Stomach (tissue), 19 donors: ENCODE results near the gene PAGR1. TPM values are rescaled to one million over a fixed set of nuclear protein-coding genes. Genes with fewer than 3 reads are reported as not detected.

Experiments used
- DNase-seq, 2 donors: peaks; one replicate each; pipeline versions ENCODE4 v3.0.0 to v3.0.0-alpha.2; 2013 to 2019
- H3K27ac ChIP-seq, 5 donors: fragments of 200-600 bp in 4 of 5; sonication (generic) in 4 of 5; one replicate each; pipeline ENCODE4 v1.5.1; 2013 to 2019; ENCODE audit warnings: mild to moderate bottlenecking in 1 of 5, moderate library complexity in 1 of 5
- H3K27me3 ChIP-seq, 3 donors: fragments of 200-600 bp; sonication (generic); one replicate each; pipeline ENCODE4 v1.5.1; 2017 to 2019; ENCODE audit warnings: mixed run types in 1 of 3
- H3K36me3 ChIP-seq, 4 donors: fragments of 200-600 bp; sonication (generic); 1 replicate in 3 of 4; 2 replicates in 1 of 4; pipeline ENCODE4 v1.5.1; 2016 to 2019
- H3K4me1 ChIP-seq, 4 donors: fragments of 200-600 bp; sonication (generic); one replicate each; pipeline ENCODE4 v1.5.1; 2016 to 2019
- H3K4me3 ChIP-seq, 4 donors: fragments of 200-600 bp; sonication (generic) in 3 of 4; one replicate each; pipeline ENCODE4 v1.5.1; 2016 to 2019; ENCODE audit warnings: mild to moderate bottlenecking in 1 of 4
- H3K9me3 ChIP-seq, 4 donors: fragments of 200-600 bp; sonication (generic); one replicate each; pipeline ENCODE4 v1.5.1; 2016 to 2019
- EP300 ChIP-seq: sonication (generic); formaldehyde crosslinking; IDR thresholded peaks from one replicate; pipeline ENCODE4 v1.6.1; 2017; ENCODE audit warnings: antibody characterized with exemption
- POLR2A ChIP-seq, 4 donors: fragments of 450-650 bp; IDR thresholded peaks; one replicate each; pipeline ENCODE4 v1.6.1; 2016; ENCODE audit warnings: antibody characterized with exemption in 4 of 4, control low read depth in 2 of 4, mild to moderate bottlenecking in 1 of 4, moderate library complexity in 1 of 4
- POLR2AphosphoS5 ChIP-seq, 3 donors: sonication (generic); formaldehyde crosslinking; IDR thresholded peaks; one replicate each; pipeline ENCODE4 v1.6.1; 2016; ENCODE audit warnings: antibody characterized with exemption in 3 of 3
- WGBS, 5 donors: extraction: QIAGEN DNeasy Blood & Tissue Kit in 3 of 5; methylation state at CpG; one replicate each; pipeline versions ENCODE4 v1.1.5 to v1.1.7; 2013 to 2018; 5-methylcytosine and 5-hydroxymethylcytosine counted together
- intact Hi-C: fragments of 100-400 bp; cut with DNase I; formaldehyde crosslinking; loops from one replicate; pipeline ENCODE4 v1.15.1; 2023; ENCODE audit warnings: low total_unique reads
- long read RNA-seq, 10 donors: transcript quantifications; one replicate each; lab custom pipeline, GENCODE V29; 2026
- polyA plus RNA-seq, 3 donors: library from polyadenylated mRNA; stranded (reverse); fragments of 200-250 nt; gene quantifications; one replicate each; pipeline ENCODE4 v1.2.3, GENCODE V29; 2013
- total RNA-seq, 5 donors: library from RNA; depleted of rRNA; stranded (reverse); fragments of >200 nt; gene quantifications; one replicate each; pipeline versions ENCODE4 v1.1.0 to v1.2.3, GENCODE V29; 2014 to 2016
- TF ChIP-seq, protein P1 (sequence below), 7 experiments: fragments of 450-650 bp in 4 of 7; fragments of 200-600 bp in 3 of 7; sonication (generic) in 3 of 7; IDR thresholded peaks; one replicate each; pipeline ENCODE4 v1.5.1; 2016 to 2019; ENCODE audit warnings: antibody characterized with exemption in 7 of 7, control low read depth in 2 of 7, mild to moderate bottlenecking in 1 of 7
- donor health status: healthy with polysubstance abuse.
- donor health status: Bipolar disorder and iron deficiency.
- donor health status: healthy.

Gene PAGR1
- total RNA-seq = 100 to 1,000 TPM in 1 of 5 donors, 10 to 100 TPM in 3, 1 to 10 TPM in 1; 7.1 to 124 (median 19.8) TPM
- polyA plus RNA-seq = 10 to 100 TPM; 24.0 to 31.6 (median 27.1) TPM
- long read RNA-seq, donor 1, transcript PAGR1-201 (3 exons, 1,702 nt) = major isoform, 11 of 11 reads
- long read RNA-seq, donor 1, partial matches to known transcripts = 0 of 11 reads
- long read RNA-seq, donor 1, other reads (novel, unspliced or antisense) = 0 of 11 reads
- long read RNA-seq, donor 2, transcript PAGR1-201 (3 exons, 1,702 nt) = major isoform, 14 of 14 reads
- long read RNA-seq, donor 2, partial matches to known transcripts = 0 of 14 reads
- long read RNA-seq, donor 2, other reads (novel, unspliced or antisense) = 0 of 14 reads
- long read RNA-seq, donor 3, transcript PAGR1-201 (3 exons, 1,702 nt) = major isoform, 7 of 7 reads
- long read RNA-seq, donor 3, partial matches to known transcripts = 0 of 7 reads
- long read RNA-seq, donor 3, other reads (novel, unspliced or antisense) = 0 of 7 reads
- long read RNA-seq, donor 4, partial matches to known transcripts = 0 of 1 reads
- long read RNA-seq, donor 4, other reads (novel, unspliced or antisense) = 0 of 1 reads
- long read RNA-seq, donor 5, transcript PAGR1-201 (3 exons, 1,702 nt) = major isoform, 19 of 19 reads
- long read RNA-seq, donor 5, partial matches to known transcripts = 0 of 19 reads
- long read RNA-seq, donor 5, other reads (novel, unspliced or antisense) = 0 of 19 reads
- long read RNA-seq, donor 6, transcript PAGR1-201 (3 exons, 1,702 nt) = major isoform, 23 of 23 reads
- long read RNA-seq, donor 6, partial matches to known transcripts = 0 of 23 reads
- long read RNA-seq, donor 6, other reads (novel, unspliced or antisense) = 0 of 23 reads
- long read RNA-seq, donor 7, transcript PAGR1-201 (3 exons, 1,702 nt) = major isoform, 18 of 18 reads
- long read RNA-seq, donor 7, partial matches to known transcripts = 0 of 18 reads
- long read RNA-seq, donor 7, other reads (novel, unspliced or antisense) = 0 of 18 reads
- long read RNA-seq, donor 8, transcript PAGR1-201 (3 exons, 1,702 nt) = major isoform, 12 of 12 reads
- long read RNA-seq, donor 8, partial matches to known transcripts = 0 of 12 reads
- long read RNA-seq, donor 8, other reads (novel, unspliced or antisense) = 0 of 12 reads
- long read RNA-seq, donor 9, transcript PAGR1-201 (3 exons, 1,702 nt) = major isoform, 6 of 6 reads
- long read RNA-seq, donor 9, partial matches to known transcripts = 0 of 6 reads
- long read RNA-seq, donor 9, other reads (novel, unspliced or antisense) = 0 of 6 reads
- long read RNA-seq, donor 10, transcript PAGR1-201 (3 exons, 1,702 nt) = major isoform, 10 of 10 reads
- long read RNA-seq, donor 10, partial matches to known transcripts = 0 of 10 reads
- long read RNA-seq, donor 10, other reads (novel, unspliced or antisense) = 0 of 10 reads

DNA sequence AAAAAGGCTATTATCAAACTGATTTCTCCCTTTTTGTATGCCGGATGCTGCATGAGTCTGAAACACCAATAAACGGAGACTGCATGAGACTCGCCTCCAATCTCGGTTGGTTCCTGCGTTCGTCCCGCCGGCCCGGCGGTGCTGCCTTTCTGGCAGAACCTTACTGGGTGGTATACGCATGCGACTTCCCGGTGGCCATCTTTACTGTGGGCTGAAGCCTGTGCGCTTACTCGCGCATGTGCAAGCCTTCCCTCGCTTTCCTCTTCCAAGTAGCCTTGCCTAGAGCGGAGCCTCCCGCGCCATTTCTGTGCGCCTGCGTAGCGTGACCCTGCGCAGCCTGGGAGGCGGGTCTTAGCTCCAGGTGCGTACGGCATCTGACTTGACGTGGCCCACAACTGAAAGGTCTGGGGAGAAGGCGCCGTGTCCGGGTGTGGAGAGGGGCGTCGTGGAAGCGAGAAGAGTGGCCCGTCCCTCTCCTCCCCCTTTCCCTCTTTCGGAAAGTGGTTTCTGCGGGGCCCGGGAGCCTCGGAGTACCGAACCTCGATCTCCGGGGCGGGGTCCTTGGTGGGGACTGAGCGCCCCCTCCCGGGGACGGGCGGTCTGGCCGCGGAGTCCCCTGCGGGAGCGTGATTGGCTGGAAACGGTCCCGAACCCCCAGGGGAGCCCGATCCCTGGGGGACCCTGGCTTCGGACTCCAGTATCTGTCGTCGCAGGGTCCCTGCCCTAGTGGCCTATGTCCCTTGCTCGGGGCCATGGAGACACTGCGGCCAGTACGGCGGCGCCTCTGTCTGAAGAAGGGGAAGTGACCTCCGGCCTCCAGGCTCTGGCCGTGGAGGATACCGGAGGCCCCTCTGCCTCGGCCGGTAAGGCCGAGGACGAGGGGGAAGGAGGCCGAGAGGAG, at the start of gene PAGR1:
Gene PAGR1, plus strand, starts transcription at position 360 of the 901 bp plus-strand sequence. Its CDS starts 374 bp downstream, at position 734.
- 0 to 1% (median 0%) methylated on average over 52 to 70 of the region's 70 CpGs for WGBS, 5 donors
- Histone ChIP-seq H3K4me3 (peak within 1 kb of the TSS; percentile 64 to 87 (median 71)), H3K4me1 (peaks cover 47 to 85% (median 83%) of the 10 kb centered on the region in 4 donors), H3K27me3 (peaks cover 0 to 22% (median 0%) of the 10 kb centered on the region in 3 donors), H3K27ac (peak within 1 kb of the TSS; percentile 94 to 98 (median 96)), H3K9me3 (no peaks in the 10 kb centered on the region), H3K36me3 (peaks cover 0 to 21% (median 16%) of the 10 kb centered on the region in 4 donors)
- TF ChIP-seq, protein P1, sequence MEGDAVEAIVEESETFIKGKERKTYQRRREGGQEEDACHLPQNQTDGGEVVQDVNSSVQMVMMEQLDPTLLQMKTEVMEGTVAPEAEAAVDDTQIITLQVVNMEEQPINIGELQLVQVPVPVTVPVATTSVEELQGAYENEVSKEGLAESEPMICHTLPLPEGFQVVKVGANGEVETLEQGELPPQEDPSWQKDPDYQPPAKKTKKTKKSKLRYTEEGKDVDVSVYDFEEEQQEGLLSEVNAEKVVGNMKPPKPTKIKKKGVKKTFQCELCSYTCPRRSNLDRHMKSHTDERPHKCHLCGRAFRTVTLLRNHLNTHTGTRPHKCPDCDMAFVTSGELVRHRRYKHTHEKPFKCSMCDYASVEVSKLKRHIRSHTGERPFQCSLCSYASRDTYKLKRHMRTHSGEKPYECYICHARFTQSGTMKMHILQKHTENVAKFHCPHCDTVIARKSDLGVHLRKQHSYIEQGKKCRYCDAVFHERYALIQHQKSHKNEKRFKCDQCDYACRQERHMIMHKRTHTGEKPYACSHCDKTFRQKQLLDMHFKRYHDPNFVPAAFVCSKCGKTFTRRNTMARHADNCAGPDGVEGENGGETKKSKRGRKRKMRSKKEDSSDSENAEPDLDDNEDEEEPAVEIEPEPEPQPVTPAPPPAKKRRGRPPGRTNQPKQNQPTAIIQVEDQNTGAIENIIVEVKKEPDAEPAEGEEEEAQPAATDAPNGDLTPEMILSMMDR (IDR thresholded peaks at IDR 0.05) = peak in 5 of 7 experiments; percentile 81 to 93 (median 87)
- TF ChIP-seq POLR2A (IDR thresholded peaks at IDR 0.05) (peak in 2 of 4 donors; percentile 13 to 55), POLR2AphosphoS5 (IDR thresholded peaks at IDR 0.05) (peak; percentile 78 to 97 (median 88)), EP300 (no peak)
- intact Hi-C loops = no loop called here
- peak; percentile 98 to 100 for DNase-seq

DNA sequence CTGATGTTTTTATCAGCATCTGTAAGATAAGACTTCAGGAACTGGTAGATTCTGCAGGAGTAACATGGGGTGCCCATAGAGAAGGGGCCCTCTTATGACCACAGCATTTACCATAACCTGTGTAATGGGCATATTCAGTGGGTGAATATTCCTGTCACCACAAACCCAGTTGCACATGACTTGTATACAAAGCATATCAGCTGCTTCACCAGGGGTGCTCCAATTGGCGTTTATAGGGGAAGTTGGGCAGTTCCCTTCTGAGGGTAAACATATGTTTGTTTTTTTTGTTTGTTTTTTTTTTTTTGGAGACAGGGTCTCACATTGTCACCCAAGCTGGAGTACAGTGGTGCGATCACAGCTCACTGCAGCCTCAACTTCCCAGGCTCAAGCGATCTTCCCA, 49.4 kb upstream of the PAGR1 start:
- 79 to 94% (median 87%) methylated on average over 3 of the region's 3 CpGs for WGBS, 5 donors
- H3K9me3 ChIP-seq = no peaks in the 10 kb centered on the region
- TF ChIP-seq EP300 = no peak
- TF ChIP-seq POLR2AphosphoS5 (IDR thresholded peaks at IDR 0.05) = no peak
- TF ChIP-seq POLR2A (IDR thresholded peaks at IDR 0.05) = no peak
- TF ChIP-seq, protein P1 (IDR thresholded peaks at IDR 0.05) = no peak
- H3K4me1 ChIP-seq = peaks cover 0 to 12% (median 3%) of the 10 kb centered on the region in 4 donors
- no peak for DNase-seq
- H3K4me3 ChIP-seq = no peak overlapping the region
- no peaks in the 10 kb centered on the region for H3K36me3 ChIP-seq
- H3K27ac ChIP-seq = no peak overlapping the region
- peaks cover 0 to 6% (median 0%) of the 10 kb centered on the region in 3 donors for H3K27me3 ChIP-seq
- intact Hi-C loops = no loop called here

DNA sequence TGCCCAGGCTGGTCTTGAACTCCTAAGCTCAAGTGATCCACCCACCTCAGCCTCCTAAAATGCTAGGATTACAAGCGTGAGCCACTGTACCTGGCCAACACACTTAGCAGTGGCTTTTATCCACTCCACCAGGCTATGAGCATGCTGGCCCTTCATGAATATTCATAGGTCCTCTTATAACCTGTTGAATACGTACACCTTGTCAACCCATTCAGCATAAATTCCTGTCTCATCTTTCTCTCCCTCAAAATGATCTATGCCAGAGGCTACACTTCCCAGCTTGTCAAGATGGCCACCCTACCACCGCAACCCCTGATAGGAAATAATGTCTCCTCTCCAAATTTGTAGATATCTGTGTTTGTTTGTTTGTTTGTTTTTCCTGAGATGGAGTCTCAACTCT, 48.9 kb upstream of the PAGR1 start:
- TF ChIP-seq POLR2A (IDR thresholded peaks at IDR 0.05) (no peak), POLR2AphosphoS5 (IDR thresholded peaks at IDR 0.05) (no peak), EP300 (no peak)
- TF ChIP-seq, protein P1 (IDR thresholded peaks at IDR 0.05) = no peak
- peaks cover 0 to 12% (median 3%) of the 10 kb centered on the region in 4 donors for H3K4me1 ChIP-seq
- no peak for DNase-seq
- peaks cover 0 to 6% (median 0%) of the 10 kb centered on the region in 3 donors for H3K27me3 ChIP-seq
- intact Hi-C loops = no loop called here
- no peaks in the 10 kb centered on the region for H3K9me3 ChIP-seq
- H3K4me3 ChIP-seq = no peak overlapping the region
- H3K36me3 ChIP-seq = no peaks in the 10 kb centered on the region
- WGBS, 5 donors = 89 to 94% (median 93%) methylated on average over 3 of the region's 3 CpGs
- H3K27ac ChIP-seq = no peak overlapping the region
